HCT116 (cell line): Measurements from ENCODE around the gene CYP2U1.

ENCODE experiments used
- EGR1 ChIP-seq: IDR thresholded peaks from 2 replicates; pipeline ENCODE4 v1.6.1; 2012; ENCODE audit warnings: low read depth
- EZH2 ChIP-seq: fragments of 200-600 bp; sonication (generic); IDR thresholded peaks from 2 replicates; pipeline ENCODE4 v1.6.1; 2017; ENCODE audit warnings: antibody characterized with exemption, mixed run types
- FOSL1 ChIP-seq: IDR thresholded peaks from 2 replicates; pipeline ENCODE4 v1.6.1; 2012; ENCODE audit warnings: low read depth
- POLR2A ChIP-seq: IDR thresholded peaks from 2 replicates; pipeline ENCODE4 v1.7.0; 2011; ENCODE audit warnings: borderline replicate concordance; ENCODE audit not compliant: insufficient read depth, insufficient read length; ENCODE audit errors: extremely low read depth
- POLR2AphosphoS5 ChIP-seq: IDR thresholded peaks from 2 replicates; pipeline ENCODE4 v1.6.1; 2011; ENCODE audit warnings: mild to moderate bottlenecking, low read depth, low read length, moderate library complexity
- SIN3A ChIP-seq: IDR thresholded peaks from 2 replicates; pipeline ENCODE4 v1.6.1; 2012; ENCODE audit warnings: low read depth
- ZNF274 ChIP-seq: fragments of 200-500 bp; sonication (Bioruptor generic); IDR thresholded peaks from 2 replicates; pipeline ENCODE4 v1.6.1; 2014; ENCODE audit warnings: mild to moderate bottlenecking, low read depth, low read length, inconsistent platforms
- TF ChIP-seq, protein P1 (sequence below), 3 experiments: fragments of 200-600 bp in 1 of 3; sonication (generic) in 1 of 3; IDR thresholded peaks in 2 of 3; conservative IDR thresholded peaks in 1 of 3; 2 replicates each; pipeline ENCODE4 v1.5.1; 2012 to 2017; ENCODE audit warnings: low read depth in 2 of 3, low read length in 2 of 3, antibody characterized with exemption in 1 of 3, borderline replicate concordance in 1 of 3, control low read depth in 1 of 3, mild to moderate bottlenecking in 1 of 3, mixed read lengths in 1 of 3, mixed run types in 1 of 3, moderate library complexity in 1 of 3; ENCODE audit not compliant: insufficient read depth in 1 of 3

DNA sequence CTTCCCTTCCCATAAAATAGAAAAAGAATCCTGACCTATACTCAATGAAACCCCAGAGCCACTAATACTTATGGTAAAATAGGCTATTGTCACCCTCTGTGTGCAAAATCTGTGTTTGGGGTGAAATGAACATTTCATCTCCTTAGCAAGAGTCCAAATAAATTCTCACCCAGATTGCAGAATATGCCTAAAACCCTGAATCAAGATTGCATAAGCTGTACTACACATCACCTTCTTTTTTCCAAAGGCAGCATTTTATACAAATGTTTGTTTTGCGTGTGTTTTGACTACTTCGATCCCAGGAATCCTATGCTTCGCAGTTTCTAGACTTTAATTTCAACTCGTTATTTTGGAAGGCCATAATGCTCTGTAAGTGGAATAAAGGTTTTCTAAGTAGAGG is 46.1 kb downstream of the CYP2U1 start:
- no peak for TF ChIP-seq FOSL1
- no peak for TF ChIP-seq POLR2A
- TF ChIP-seq SIN3A: no peak
- TF ChIP-seq, protein P1, sequence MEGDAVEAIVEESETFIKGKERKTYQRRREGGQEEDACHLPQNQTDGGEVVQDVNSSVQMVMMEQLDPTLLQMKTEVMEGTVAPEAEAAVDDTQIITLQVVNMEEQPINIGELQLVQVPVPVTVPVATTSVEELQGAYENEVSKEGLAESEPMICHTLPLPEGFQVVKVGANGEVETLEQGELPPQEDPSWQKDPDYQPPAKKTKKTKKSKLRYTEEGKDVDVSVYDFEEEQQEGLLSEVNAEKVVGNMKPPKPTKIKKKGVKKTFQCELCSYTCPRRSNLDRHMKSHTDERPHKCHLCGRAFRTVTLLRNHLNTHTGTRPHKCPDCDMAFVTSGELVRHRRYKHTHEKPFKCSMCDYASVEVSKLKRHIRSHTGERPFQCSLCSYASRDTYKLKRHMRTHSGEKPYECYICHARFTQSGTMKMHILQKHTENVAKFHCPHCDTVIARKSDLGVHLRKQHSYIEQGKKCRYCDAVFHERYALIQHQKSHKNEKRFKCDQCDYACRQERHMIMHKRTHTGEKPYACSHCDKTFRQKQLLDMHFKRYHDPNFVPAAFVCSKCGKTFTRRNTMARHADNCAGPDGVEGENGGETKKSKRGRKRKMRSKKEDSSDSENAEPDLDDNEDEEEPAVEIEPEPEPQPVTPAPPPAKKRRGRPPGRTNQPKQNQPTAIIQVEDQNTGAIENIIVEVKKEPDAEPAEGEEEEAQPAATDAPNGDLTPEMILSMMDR (IDR thresholded peaks at IDR 0.05 in 2 of 3, conservative IDR thresholded peaks at IDR 0.05 in 1 of 3; ENCODE audit: borderline replicate concordance in 1 of 3, insufficient read depth in 1 of 3, low read depth in 2 of 3, low read length in 2 of 3): no peak
- no peak for TF ChIP-seq EZH2
- TF ChIP-seq ZNF274: no peak
- TF ChIP-seq POLR2AphosphoS5: no peak
- no peak for TF ChIP-seq EGR1
